Measurements from ENCODE around the gene ERBB4. TPM values are rescaled to one million over a fixed set of nuclear protein-coding genes. Genes with fewer than 3 reads are reported as not detected.

ERBB4 gene
- total RNA-seq, 3 donors from 2014 or later: 1.6 to 53.1 (median 18.4) TPM

- Histone ChIP-seq H3K27ac (no peak overlapping the region), H3K36me3 (no peaks in the 10 kb centered on the region), H3K4me1 (no peaks in the 10 kb centered on the region), H3K9me3 (no peaks in the 10 kb centered on the region), H3K27me3 (no peaks in the 10 kb centered on the region), H3K4me3 (no peak overlapping the region)
- intact Hi-C loops (cut with DNase I; ENCODE audit: low total_unique reads): no loop called here
- DNase-seq (ENCODE audit: low spot score in 2 of 2): no peak
- no peak for TF ChIP-seq CTCF (IDR thresholded peaks at IDR 0.05)
- no peak for TF ChIP-seq POLR2A (IDR thresholded peaks at IDR 0.05)
- TF ChIP-seq POLR2AphosphoS5 (IDR thresholded peaks at IDR 0.05): no peak
Observed at GRCh38 chr2:212158081-212158480, 380.5 kb downstream of the ERBB4 start.

GRCh38 chr2:212157012-212157411, 381.6 kb downstream of the ERBB4 start:
- intact Hi-C loops (cut with DNase I; ENCODE audit: low total_unique reads): no loop called here
- Histone ChIP-seq H3K9me3 (no peaks in the 10 kb centered on the region), H3K4me1 (no peaks in the 10 kb centered on the region), H3K27me3 (no peaks in the 10 kb centered on the region), H3K4me3 (no peak overlapping the region), H3K36me3 (no peaks in the 10 kb centered on the region), H3K27ac (no peak overlapping the region)
- DNase-seq (ENCODE audit: low spot score in 2 of 2): no peak
- TF ChIP-seq CTCF (IDR thresholded peaks at IDR 0.05): no peak
- TF ChIP-seq POLR2A (IDR thresholded peaks at IDR 0.05): no peak
- TF ChIP-seq POLR2AphosphoS5 (IDR thresholded peaks at IDR 0.05): no peak

GRCh38 chr2:212156088-212156487, 382.5 kb downstream of the ERBB4 start:
- H3K27ac ChIP-seq: no peak overlapping the region
- TF ChIP-seq CTCF (IDR thresholded peaks at IDR 0.05) (no peak), POLR2AphosphoS5 (IDR thresholded peaks at IDR 0.05) (no peak), POLR2A (IDR thresholded peaks at IDR 0.05) (no peak)
- intact Hi-C loops (cut with DNase I; ENCODE audit: low total_unique reads): no loop called here
- H3K27me3 ChIP-seq: no peaks in the 10 kb centered on the region
- H3K4me3 ChIP-seq: no peak overlapping the region
- no peaks in the 10 kb centered on the region for H3K9me3 ChIP-seq
- DNase-seq (ENCODE audit: low spot score in 2 of 2): no peak
- H3K36me3 ChIP-seq: no peaks in the 10 kb centered on the region
- no peaks in the 10 kb centered on the region for H3K4me1 ChIP-seq

- no peak overlapping the region for H3K27ac ChIP-seq
- no peaks in the 10 kb centered on the region for H3K27me3 ChIP-seq
- H3K4me1 ChIP-seq: no peaks in the 10 kb centered on the region
- TF ChIP-seq POLR2A (IDR thresholded peaks at IDR 0.05) (no peak), CTCF (IDR thresholded peaks at IDR 0.05) (no peak), POLR2AphosphoS5 (IDR thresholded peaks at IDR 0.05) (no peak)
- H3K9me3 ChIP-seq: no peaks in the 10 kb centered on the region
- intact Hi-C loops (cut with DNase I; ENCODE audit: low total_unique reads): no loop called here
- no peak overlapping the region for H3K4me3 ChIP-seq
- DNase-seq (ENCODE audit: low spot score in 2 of 2): no peak
- no peaks in the 10 kb centered on the region for H3K36me3 ChIP-seq
Observed at GRCh38 chr2:212154477-212154878, 384.1 kb downstream of the ERBB4 start.

GRCh38 chr2:212153923-212154322, 384.7 kb downstream of the ERBB4 start:
- intact Hi-C loops (cut with DNase I; ENCODE audit: low total_unique reads): no loop called here
- no peaks in the 10 kb centered on the region for H3K9me3 ChIP-seq
- no peak for DNase-seq (ENCODE audit: low spot score in 2 of 2)
- no peaks in the 10 kb centered on the region for H3K4me1 ChIP-seq
- H3K27me3 ChIP-seq: no peaks in the 10 kb centered on the region
- TF ChIP-seq POLR2AphosphoS5 (IDR thresholded peaks at IDR 0.05) (no peak), CTCF (IDR thresholded peaks at IDR 0.05) (no peak), POLR2A (IDR thresholded peaks at IDR 0.05) (no peak)
- H3K36me3 ChIP-seq: no peaks in the 10 kb centered on the region
- no peak overlapping the region for H3K4me3 ChIP-seq
- H3K27ac ChIP-seq: no peak overlapping the region

Data from breast epithelium (tissue), 4 donors.